GM12872 (cell line): ENCODE measurements around the gene APLP1.

Experiments
- TF ChIP-seq, protein P1 (sequence below): IDR thresholded peaks from 3 replicates; pipeline ENCODE4 v1.5.1; 2011; ENCODE audit warnings: low read depth, mild to moderate bottlenecking, low read length, moderate library complexity; ENCODE audit not compliant: insufficient read depth

The APLP1 gene

DNA sequence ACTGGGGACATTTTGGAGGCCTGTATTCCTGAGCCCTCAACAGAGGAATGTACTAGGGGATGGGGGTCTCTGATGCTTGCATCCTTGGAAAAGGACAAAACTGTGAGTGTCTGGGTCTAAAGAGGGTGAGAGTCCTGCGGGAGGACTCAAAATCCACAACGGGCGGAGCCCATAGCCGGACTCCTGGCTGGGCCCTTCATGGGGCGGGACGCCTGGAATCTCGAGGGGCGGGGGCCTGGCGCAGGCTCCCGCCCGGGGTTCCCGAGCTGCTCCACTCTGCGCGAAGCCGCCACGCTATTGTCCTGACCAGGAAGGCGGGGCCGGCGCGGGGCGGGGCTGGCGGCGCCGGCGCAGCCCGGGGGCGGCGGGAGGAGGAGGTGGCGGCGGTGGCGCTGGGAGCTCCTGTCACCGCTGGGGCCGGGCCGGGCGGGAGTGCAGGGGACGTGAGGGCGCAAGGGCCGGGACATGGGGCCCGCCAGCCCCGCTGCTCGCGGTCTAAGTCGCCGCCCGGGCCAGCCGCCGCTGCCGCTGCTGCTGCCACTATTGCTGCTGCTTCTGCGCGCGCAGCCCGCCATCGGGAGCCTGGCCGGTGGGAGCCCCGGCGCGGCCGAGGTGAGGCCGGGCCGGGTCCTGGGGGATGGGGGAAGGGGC is at the start of gene APLP1:
Gene APLP1 (plus strand): TSS at position 403 of the 651 bp plus-strand sequence. CDS start 63 bp downstream, at position 466.
- TF ChIP-seq, protein P1, sequence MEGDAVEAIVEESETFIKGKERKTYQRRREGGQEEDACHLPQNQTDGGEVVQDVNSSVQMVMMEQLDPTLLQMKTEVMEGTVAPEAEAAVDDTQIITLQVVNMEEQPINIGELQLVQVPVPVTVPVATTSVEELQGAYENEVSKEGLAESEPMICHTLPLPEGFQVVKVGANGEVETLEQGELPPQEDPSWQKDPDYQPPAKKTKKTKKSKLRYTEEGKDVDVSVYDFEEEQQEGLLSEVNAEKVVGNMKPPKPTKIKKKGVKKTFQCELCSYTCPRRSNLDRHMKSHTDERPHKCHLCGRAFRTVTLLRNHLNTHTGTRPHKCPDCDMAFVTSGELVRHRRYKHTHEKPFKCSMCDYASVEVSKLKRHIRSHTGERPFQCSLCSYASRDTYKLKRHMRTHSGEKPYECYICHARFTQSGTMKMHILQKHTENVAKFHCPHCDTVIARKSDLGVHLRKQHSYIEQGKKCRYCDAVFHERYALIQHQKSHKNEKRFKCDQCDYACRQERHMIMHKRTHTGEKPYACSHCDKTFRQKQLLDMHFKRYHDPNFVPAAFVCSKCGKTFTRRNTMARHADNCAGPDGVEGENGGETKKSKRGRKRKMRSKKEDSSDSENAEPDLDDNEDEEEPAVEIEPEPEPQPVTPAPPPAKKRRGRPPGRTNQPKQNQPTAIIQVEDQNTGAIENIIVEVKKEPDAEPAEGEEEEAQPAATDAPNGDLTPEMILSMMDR, result no peak

DNA sequence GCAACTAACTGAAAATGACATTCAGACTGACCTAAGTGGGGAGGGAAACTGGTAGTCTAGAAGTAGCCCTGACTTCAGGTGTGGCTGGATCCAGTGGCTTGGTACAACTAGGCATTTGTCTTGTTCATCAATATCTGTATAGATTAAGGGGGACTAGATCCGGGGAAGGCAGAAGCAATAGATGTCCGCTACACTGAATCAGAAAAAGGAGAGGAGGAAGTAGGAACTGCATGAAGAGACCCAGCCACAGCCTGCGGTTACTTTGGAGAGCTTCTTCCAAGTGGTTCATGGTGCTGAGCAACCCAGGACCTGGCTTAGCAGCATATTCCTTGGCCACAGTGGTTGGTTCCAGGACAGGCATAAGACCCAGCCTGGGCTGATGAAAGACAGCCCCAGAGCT is 45.8 kb upstream of the APLP1 start:
- TF ChIP-seq, protein P1, result no peak

DNA sequence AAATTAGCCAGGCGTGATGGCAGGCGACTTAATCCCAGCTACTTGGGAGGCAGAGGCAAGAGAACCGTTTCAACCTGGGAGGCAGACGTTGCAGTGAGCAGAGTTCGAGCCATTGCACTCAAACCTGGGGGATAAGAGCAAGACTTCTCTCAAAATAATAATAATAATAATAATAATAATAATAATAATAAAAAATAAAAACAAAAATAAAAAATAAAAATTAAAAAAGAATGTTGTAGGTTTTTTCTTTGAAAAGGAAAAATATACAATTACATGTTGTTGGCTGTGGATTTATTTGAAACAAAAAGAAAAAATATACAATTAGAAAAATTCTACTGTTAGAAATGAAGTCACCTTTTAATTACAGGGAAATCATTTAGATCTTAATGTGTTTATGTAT is 44.2 kb upstream of the APLP1 start:
- TF ChIP-seq, protein P1, result no peak

DNA sequence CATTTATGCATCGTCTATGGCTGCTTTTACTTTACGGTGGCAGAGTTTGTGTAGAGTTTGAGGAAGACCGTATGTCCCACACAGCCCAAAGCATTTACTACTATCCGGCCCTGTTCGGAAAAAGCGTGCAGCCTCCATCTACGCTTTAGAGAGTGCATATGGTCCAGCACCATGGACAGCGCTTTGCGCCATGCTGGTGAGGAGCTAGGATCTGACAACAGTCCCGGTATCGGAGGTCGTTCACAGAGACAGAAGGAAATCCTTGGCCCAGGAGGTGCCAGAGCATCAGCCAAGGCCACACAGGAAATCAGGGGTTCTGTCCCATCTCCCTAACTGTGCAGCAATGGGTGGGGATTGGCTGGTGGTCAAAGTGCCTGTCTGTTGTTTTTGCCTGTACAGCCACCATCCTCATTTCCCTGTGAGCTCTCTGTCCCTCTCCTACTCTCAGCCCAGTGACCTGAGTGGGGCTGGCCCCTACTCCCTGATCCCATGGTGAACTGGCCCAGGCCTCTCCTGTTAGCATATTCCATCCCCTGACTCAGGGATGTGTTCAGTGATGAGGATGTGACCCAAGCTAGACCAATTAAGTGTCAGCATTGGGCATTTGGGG is 39.6 kb upstream of the APLP1 start:
- TF ChIP-seq, protein P1, result no peak

DNA sequence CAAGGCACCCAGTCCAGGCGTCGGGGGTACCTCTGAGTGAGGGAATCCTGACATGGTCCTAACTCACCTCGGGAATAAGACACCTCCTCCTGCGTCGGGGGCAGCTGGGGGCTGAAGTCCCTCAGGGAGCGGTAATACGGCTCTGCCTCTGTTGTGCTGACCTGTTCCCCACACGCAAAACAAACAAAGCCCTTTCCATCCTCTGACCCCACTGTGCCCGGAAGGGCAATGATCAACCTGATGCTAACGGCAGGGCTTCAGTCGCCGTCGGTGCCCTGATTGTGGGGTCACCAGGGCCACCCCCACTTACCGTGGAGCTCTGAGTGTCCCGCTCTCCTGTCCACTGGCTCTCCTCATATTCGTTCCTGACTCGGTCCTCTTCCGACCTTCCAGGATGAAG is 37.4 kb upstream of the APLP1 start:
- TF ChIP-seq, protein P1, result no peak

DNA sequence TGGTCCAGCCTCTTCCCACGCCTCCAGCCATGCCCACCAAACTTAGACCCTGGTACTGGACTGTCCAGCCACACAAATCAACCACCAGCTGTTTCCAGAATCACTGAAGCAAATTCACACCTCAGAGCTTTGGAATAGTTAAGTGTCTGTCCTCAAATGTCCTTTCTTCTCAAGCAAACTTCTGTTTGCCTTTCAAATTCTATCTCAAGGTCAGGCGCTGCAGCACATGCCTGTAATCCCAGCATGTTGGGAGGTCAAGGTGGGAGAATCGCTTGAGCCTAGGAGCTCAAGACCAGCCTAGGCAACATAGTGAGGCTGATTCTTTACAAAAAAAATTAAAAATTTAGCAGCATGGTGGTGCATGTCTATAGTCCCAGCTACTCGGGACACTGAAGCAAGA is 36.3 kb upstream of the APLP1 start:
- TF ChIP-seq, protein P1, result no peak

DNA sequence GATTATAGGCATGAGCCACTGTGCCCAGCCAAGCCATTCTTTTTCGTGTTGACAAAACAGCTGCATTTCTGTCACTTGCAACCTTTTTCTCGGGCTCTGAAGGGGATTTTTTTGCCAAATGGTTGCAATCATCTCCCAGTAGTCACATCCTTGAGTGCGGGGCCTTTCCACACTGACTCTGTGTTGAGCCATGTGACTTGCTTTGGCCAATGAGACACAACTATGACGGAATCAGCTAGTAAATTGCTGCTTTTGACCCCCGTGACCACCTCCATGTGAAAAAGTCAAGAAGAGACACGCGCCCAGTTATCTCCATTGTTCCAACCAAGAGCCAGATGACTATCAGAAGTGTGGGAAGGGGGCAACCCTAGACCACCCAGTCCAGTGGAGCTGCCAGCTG is 34.4 kb upstream of the APLP1 start:
- TF ChIP-seq, protein P1, result no peak
